Esophagus muscularis mucosa (tissue), 3 donors: ENCODE measurements around the gene OR51M1.

Experiments
- CTCF ChIP-seq, 3 experiments: fragments of 200-600 bp in 2 of 3; fragments of 450-650 bp in 1 of 3; sonication (generic) in 2 of 3; IDR thresholded peaks; one replicate each; pipeline ENCODE4 v1.5.1; 2017 to 2019; ENCODE audit warnings: antibody characterized with exemption in 3 of 3, mild to moderate bottlenecking in 2 of 3, moderate library complexity in 1 of 3
- POLR2A ChIP-seq: fragments of 450-650 bp; IDR thresholded peaks from one replicate; pipeline ENCODE4 v1.6.1; 2017; ENCODE audit warnings: antibody characterized with exemption, moderate library complexity, mild to moderate bottlenecking, low read depth

GRCh38 chr11:5369789-5370188, 13.8 kb upstream of the OR51M1 start:
- TF ChIP-seq CTCF (IDR thresholded peaks at IDR 0.05) (no peak), POLR2A (no peak)
